Thoracic aorta (tissue), 2 donors: Measurements from ENCODE around the gene APOM. TPM values are rescaled to one million over a fixed set of nuclear protein-coding genes. Genes with fewer than 3 reads are reported as not detected.

ENCODE experiments used
- ATAC-seq: fragments of 150-250 bp; one replicate; pipeline ENCODE4 v1.8.0; 2017; ENCODE audit warnings: low read depth; ENCODE audit not compliant: insufficient number of reproducible peaks, low FRiP score
- DNase-seq: peaks from one replicate; pipeline ENCODE4 v3.0.0-alpha.2; 2020; ENCODE audit warnings: low spot score
- H3K27ac ChIP-seq, 2 donors: fragments of 200-600 bp; sonication (generic); 1 replicate in 1 of 2; 2 replicates in 1 of 2; pipeline ENCODE4 v1.5.1; 2016; ENCODE audit warnings: mild to moderate bottlenecking in 2 of 2, moderate library complexity in 2 of 2
- H3K27me3 ChIP-seq: fragments of 200-600 bp; sonication (generic); replicated peaks from 2 replicates; pipeline ENCODE4 v1.6.0; 2016; ENCODE audit warnings: mild to moderate bottlenecking; ENCODE audit not compliant: insufficient read depth
- H3K36me3 ChIP-seq: fragments of 200-600 bp; sonication (generic); one replicate; pipeline ENCODE4 v1.5.1; 2016
- H3K4me1 ChIP-seq, 2 donors: fragments of 200-600 bp; sonication (generic); 1 replicate in 1 of 2; 2 replicates in 1 of 2; pipeline versions ENCODE4 v1.5.1 to v1.6.0; 2016; ENCODE audit warnings: low read depth in 2 of 2, mild to moderate bottlenecking in 1 of 2; ENCODE audit not compliant: control insufficient read depth in 1 of 2
- H3K4me3 ChIP-seq: fragments of 200-600 bp; sonication (generic); 2 replicates; pipeline ENCODE4 v1.5.1; 2016; ENCODE audit warnings: mild to moderate bottlenecking
- H3K9me3 ChIP-seq: fragments of 200-600 bp; sonication (generic); 2 replicates; pipeline ENCODE4 v1.5.1; 2016
- total RNA-seq, 2 donors: library from RNA; depleted of rRNA; stranded (reverse); fragments of >200 nt; gene quantifications; one replicate each; pipeline versions ENCODE4 v1.1.0 to v1.2.3, GENCODE V29; 2016
- TF ChIP-seq, protein P1 (sequence below): fragments of 200-600 bp; sonication (generic); IDR thresholded peaks from one replicate; pipeline ENCODE4 v1.5.1; 2019; ENCODE audit warnings: antibody characterized with exemption

The APOM gene
- total RNA-seq, 2 donors from 2014 or later: 2.2 TPM; not detected in 1

DNA sequence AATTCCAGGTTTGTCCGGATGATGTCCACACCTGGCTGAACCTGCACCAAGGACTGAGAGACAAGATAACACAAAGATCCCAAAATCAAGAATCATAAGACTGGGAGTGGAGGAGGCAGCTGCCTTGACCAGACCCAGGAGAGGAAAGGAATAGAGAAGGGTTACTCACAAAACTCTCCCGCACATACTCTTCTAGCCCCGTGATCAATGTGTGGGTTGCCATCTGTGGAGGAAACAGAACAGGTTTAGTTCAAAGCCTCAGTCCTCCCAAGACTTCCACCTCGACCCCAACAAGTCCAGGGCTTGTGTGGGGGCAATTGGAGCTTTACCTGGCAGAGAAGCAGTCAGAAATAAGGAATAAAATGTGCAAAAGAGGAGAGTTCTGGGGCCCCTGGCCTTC is 14.3 kb upstream of the APOM start:
- TF ChIP-seq, protein P1, sequence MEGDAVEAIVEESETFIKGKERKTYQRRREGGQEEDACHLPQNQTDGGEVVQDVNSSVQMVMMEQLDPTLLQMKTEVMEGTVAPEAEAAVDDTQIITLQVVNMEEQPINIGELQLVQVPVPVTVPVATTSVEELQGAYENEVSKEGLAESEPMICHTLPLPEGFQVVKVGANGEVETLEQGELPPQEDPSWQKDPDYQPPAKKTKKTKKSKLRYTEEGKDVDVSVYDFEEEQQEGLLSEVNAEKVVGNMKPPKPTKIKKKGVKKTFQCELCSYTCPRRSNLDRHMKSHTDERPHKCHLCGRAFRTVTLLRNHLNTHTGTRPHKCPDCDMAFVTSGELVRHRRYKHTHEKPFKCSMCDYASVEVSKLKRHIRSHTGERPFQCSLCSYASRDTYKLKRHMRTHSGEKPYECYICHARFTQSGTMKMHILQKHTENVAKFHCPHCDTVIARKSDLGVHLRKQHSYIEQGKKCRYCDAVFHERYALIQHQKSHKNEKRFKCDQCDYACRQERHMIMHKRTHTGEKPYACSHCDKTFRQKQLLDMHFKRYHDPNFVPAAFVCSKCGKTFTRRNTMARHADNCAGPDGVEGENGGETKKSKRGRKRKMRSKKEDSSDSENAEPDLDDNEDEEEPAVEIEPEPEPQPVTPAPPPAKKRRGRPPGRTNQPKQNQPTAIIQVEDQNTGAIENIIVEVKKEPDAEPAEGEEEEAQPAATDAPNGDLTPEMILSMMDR: no peak
- ATAC-seq (no peak), DNase-seq (no peak)
- Histone ChIP-seq H3K36me3 (peaks cover 85% of the 10 kb centered on the region), H3K9me3 (no peaks in the 10 kb centered on the region), H3K27ac (no peak overlapping the region), H3K4me1 (no peaks in the 10 kb centered on the region), H3K27me3 (no peaks in the 10 kb centered on the region), H3K4me3 (no peak overlapping the region)

DNA sequence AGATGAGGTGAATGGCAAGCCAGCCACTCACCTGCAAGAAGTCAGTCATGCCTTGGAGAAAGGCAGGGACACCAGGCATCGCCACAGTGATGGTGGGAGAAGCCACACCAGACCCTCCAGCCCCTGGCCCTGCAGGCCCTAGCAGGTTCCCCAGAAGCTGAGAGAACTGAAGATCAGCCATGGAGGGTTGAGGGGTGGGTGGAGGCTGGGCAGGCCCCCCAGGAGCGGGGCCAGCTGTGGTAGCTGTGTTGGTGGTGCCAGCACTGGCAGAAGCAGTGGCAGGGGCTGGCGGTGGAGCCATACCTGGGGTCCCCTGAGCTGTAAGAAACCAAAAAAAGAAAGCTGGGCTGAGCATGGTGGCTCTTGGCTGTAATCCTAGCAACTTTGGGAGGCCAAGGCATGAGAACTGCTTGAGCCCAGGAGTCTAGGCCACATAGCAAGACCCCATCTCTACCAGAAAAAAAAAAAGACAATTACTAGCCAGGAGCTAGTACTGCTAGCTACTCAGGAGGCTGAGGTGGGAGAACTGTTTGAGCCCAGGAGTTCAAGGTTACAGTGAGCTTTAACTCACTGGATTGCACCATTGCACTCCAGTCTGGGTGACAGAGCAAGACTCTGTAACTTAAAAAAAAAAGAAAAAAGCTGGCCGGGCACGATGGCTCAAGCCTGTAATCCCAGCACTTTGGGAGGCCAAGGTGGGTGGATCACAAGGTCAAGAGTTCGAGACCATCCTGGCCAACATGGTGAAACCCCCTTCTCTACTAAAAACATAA is 12.7 kb upstream of the APOM start:
- Histone ChIP-seq H3K4me3 (no peak overlapping the region), H3K36me3 (peaks cover 86% of the 10 kb centered on the region)
- TF ChIP-seq, protein P1: no peak

DNA sequence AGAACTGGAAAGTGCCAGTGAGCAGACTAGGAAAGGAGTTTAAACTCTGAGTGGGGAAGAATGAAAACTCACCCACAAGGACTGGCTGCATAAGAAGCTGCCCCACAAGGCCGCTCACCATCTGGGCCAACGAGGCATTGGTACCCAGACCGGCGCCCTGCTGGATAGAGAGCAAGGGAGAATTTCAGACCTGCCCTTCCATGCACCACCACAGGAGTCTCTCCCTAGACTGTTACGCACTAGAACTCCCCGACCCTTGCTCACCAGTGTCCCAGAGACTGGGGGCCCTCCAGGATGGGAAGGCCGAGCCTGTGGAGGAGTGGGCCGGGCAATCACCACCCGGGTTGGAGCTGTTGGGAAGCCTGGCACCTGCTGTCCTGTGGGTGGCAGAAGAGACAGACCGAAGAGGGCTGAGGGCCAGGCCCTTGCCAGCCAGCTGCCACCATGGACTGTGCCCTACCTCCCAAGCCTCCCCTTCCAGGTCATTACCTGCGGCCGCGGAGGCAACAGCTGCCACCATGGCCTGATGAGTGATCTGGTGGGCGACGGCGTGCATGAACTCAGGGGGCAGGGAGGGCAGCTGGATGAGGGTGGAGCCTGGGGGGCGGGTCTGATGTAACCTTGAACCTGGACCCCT is 11.8 kb upstream of the APOM start:
- TF ChIP-seq, protein P1: no peak
- Histone ChIP-seq H3K27ac (no peak overlapping the region), H3K4me3 (no peak overlapping the region), H3K27me3 (no peaks in the 10 kb centered on the region), H3K4me1 (no peaks in the 10 kb centered on the region), H3K36me3 (peaks cover 91% of the 10 kb centered on the region), H3K9me3 (no peaks in the 10 kb centered on the region)
- DNase-seq (no peak), ATAC-seq (no peak)

More for the DNA sequence above, 12.7 kb upstream of the APOM start:
- no peak overlapping the region for H3K27ac ChIP-seq
- ATAC-seq: no peak
- DNase-seq: no peak
- H3K4me1 ChIP-seq: no peaks in the 10 kb centered on the region
- no peaks in the 10 kb centered on the region for H3K27me3 ChIP-seq
- no peaks in the 10 kb centered on the region for H3K9me3 ChIP-seq

DNA sequence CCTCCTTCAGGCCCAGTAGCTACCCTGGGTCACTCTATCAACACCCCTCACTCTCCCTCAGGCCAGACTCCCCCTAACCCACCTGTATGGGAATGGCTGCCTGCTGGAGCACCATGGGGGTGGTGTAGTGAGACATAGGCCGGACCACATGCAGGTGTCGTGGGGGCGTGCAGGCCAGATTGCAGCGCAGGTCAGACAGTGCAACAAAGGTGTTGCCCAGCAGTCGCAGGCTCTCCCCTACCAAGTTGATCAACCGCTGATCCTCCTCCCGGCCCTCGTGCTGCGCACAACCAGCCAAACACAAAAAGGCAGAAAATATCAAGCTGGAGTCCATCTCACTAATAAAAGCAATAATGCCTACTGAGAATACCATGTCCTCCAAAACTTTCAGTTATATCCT is 10.4 kb upstream of the APOM start:
- H3K27me3 ChIP-seq: no peaks in the 10 kb centered on the region
- H3K4me1 ChIP-seq: peaks cover 0 to 3% of the 10 kb centered on the region in 2 donors
- DNase-seq: no peak
- TF ChIP-seq, protein P1: no peak
- no peak overlapping the region for H3K27ac ChIP-seq
- no peak for ATAC-seq
- no peak overlapping the region for H3K4me3 ChIP-seq
- peaks cover 89% of the 10 kb centered on the region for H3K36me3 ChIP-seq
- H3K9me3 ChIP-seq: no peaks in the 10 kb centered on the region

DNA sequence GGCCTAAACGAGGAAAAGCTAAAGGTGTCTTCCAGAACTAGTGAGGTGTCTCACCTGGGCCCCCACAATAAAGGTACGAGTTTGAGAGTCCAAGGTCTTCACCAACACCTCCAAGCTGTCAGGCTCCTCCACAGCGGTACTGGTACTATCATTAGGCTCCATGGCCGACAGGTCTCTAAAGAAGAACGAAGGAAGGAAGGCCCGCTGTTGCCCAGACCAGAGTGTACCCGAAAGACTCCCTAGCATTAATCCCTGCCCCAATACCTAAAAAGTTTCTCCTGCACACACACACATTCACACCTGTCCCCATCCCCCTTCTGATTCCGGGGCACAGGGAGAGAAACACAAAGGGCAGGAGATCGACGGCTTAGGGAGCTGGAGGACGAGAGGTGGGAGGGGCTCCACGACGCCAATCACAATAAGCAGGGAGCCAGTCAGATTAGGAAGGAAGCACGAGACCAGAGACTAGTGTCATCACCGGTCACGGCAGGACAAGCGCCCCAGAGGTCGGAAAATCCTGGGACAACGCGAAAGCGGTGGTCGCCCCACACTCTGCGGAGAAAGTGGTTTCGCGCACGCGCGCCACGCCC is 4.0 kb upstream of the APOM start:
- Histone ChIP-seq H3K36me3 (peaks cover 32% of the 10 kb centered on the region), H3K4me1 (peaks cover 10 to 25% of the 10 kb centered on the region in 2 donors), H3K27me3 (no peaks in the 10 kb centered on the region), H3K4me3 (peak overlapping the region; percentile 94), H3K9me3 (no peaks in the 10 kb centered on the region), H3K27ac (peak overlapping the region; percentile 99 to 100)
- DNase-seq (peak; percentile 17), ATAC-seq (peak; percentile 52)
- TF ChIP-seq, protein P1: no peak
